ENCODE data around the gene MAPKBP1.

DNA sequence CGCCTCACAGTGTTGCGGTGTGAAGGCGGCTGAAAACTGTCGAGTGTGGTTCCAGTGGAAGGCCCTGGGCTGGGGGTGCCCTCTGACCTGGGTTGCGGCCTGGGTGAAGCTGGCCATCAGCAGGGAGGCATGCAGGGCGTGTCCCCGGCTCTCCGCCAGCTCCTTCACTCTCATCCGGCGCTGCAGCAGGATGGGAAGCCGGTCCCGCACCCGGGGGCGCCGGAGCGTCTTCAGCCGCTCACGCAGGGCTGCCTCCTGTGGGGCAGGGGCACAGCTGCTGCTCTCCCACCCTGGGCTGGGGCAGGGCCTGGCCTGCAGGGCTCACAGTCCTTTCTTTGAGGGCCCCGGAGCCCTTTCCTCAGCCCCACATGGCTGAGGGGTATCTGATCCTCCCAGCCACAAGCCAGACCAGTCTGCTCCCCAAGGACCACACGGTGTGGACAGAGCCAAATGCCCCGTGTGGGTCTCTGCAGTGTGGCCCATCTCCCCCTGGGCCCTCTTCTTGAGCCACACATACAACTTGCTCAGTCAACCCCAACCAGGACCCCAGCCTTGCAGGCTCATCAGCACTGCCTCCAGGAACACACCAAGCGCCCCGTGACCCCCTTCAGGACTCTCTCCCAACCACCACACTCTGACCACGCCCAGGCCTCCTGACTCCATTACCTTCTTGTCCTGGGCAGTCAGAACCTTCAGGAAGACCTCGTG is 92.7 kb downstream of the MAPKBP1 start:
- TF ChIP-seq CTCF (IDR thresholded peaks at IDR 0.05) (no peak), POLR2A (IDR thresholded peaks at IDR 0.05) (no peak), POLR2AphosphoS5 (IDR thresholded peaks at IDR 0.05) (no peak)
